CD4-positive, alpha-beta memory T cell (primary cell): ENCODE data around the gene PRICKLE4. TPM values are rescaled to one million over a fixed set of nuclear protein-coding genes. Genes with fewer than 3 reads are reported as not detected.

Experiments
- CTCF ChIA-PET: fragments of 350-600 bp; sonication (Branson Sonifier 250); formaldehyde crosslinking; loops from one replicate; lab custom pipeline; 2021; ENCODE audit warnings: inconsistent platforms; ENCODE audit not compliant: partially characterized antibody; lab: Charles Lee
- POLR2A ChIA-PET: fragments of 350-600 bp; sonication (Branson Sonifier 250); formaldehyde crosslinking; loops from one replicate; lab custom pipeline; 2021; ENCODE audit not compliant: partially characterized antibody; lab: Charles Lee
- DNase-seq, 5 donors: peaks; one replicate each; pipeline versions ENCODE4 v3.0.0 to v3.0.0-alpha.2; 2020 to 2022; ENCODE audit warnings: mixed read lengths in 1 of 5
- H3K27ac ChIP-seq: one replicate; pipeline ENCODE4 v1.7.0; 2013; ENCODE audit warnings: low read depth, low read length
- H3K27me3 ChIP-seq: 2 replicates; pipeline ENCODE4 v1.7.0; 2013; ENCODE audit warnings: mild to moderate bottlenecking, low read length, moderate library complexity; ENCODE audit not compliant: insufficient read depth
- H3K36me3 ChIP-seq: 2 replicates; pipeline ENCODE4 v1.7.0; 2013; ENCODE audit warnings: mild to moderate bottlenecking, low read length, moderate library complexity; ENCODE audit not compliant: insufficient read depth
- H3K4me1 ChIP-seq: 2 replicates; pipeline ENCODE4 v1.7.0; 2013; ENCODE audit warnings: mild to moderate bottlenecking, low read length, moderate library complexity; ENCODE audit not compliant: insufficient read depth
- H3K4me3 ChIP-seq, 2 donors: one replicate each; pipeline ENCODE4 v1.7.0; 2013; ENCODE audit warnings: low read length in 2 of 2, mild to moderate bottlenecking in 1 of 2
- H3K9me3 ChIP-seq, 2 donors: one replicate each; pipeline ENCODE4 v1.7.0; 2013; ENCODE audit warnings: low read length in 2 of 2, control low read depth in 1 of 2; ENCODE audit not compliant: control insufficient read depth in 1 of 2
- H3K27ac Mint-ChIP-seq, 7 donors: one replicate each; pipeline ENCODE4 v1.8.0; 2020 to 2021; ENCODE audit warnings: mixed read lengths in 7 of 7, mild to moderate bottlenecking in 6 of 7, inconsistent platforms in 3 of 7, moderate library complexity in 3 of 7
- H3K27me3 Mint-ChIP-seq, 2 donors: one replicate each; pipeline ENCODE4 v1.8.0; 2020 to 2021; ENCODE audit warnings: mixed read lengths in 2 of 2
- H3K36me3 Mint-ChIP-seq, 2 donors: one replicate each; pipeline ENCODE4 v1.8.0; 2020 to 2021; ENCODE audit warnings: mixed read lengths in 2 of 2, inconsistent platforms in 1 of 2, mild to moderate bottlenecking in 1 of 2
- H3K4me1 Mint-ChIP-seq, 4 donors: one replicate each; pipeline ENCODE4 v1.8.0; 2020 to 2021; ENCODE audit warnings: mixed read lengths in 4 of 4, mild to moderate bottlenecking in 1 of 4
- H3K4me3 Mint-ChIP-seq, 8 donors: one replicate each; pipeline ENCODE4 v1.8.0; 2020 to 2021; ENCODE audit warnings: mixed read lengths in 8 of 8, mild to moderate bottlenecking in 7 of 8, moderate library complexity in 6 of 8, inconsistent platforms in 3 of 8
- H3K9me3 Mint-ChIP-seq, 8 donors: one replicate each; pipeline ENCODE4 v1.8.0; 2020 to 2021; ENCODE audit warnings: mixed read lengths in 8 of 8, mild to moderate bottlenecking in 5 of 8, inconsistent platforms in 3 of 8, moderate library complexity in 1 of 8
- intact Hi-C: fragments of 100-400 bp; cut with micrococcal nuclease; formaldehyde crosslinking; loops from one replicate; pipeline ENCODE4 v1.15.1; 2023
- polyA plus RNA-seq, 2 donors: library from polyadenylated mRNA; unstranded; fragments of 300-500 nt; fragmentation: Illumina TruSeq; gene quantifications; one replicate each; pipeline ENCODE4 v1.2.3, GENCODE V29; 2021
- total RNA-seq, 2 experiments: library from RNA; stranded (reverse); gene quantifications; one replicate each; pipeline ENCODE4 v1.2.3, GENCODE V29; 2021

PRICKLE4 gene
- total and polyA plus RNA-seq, 4 experiments from 2014 or later, result not detected

DNA sequence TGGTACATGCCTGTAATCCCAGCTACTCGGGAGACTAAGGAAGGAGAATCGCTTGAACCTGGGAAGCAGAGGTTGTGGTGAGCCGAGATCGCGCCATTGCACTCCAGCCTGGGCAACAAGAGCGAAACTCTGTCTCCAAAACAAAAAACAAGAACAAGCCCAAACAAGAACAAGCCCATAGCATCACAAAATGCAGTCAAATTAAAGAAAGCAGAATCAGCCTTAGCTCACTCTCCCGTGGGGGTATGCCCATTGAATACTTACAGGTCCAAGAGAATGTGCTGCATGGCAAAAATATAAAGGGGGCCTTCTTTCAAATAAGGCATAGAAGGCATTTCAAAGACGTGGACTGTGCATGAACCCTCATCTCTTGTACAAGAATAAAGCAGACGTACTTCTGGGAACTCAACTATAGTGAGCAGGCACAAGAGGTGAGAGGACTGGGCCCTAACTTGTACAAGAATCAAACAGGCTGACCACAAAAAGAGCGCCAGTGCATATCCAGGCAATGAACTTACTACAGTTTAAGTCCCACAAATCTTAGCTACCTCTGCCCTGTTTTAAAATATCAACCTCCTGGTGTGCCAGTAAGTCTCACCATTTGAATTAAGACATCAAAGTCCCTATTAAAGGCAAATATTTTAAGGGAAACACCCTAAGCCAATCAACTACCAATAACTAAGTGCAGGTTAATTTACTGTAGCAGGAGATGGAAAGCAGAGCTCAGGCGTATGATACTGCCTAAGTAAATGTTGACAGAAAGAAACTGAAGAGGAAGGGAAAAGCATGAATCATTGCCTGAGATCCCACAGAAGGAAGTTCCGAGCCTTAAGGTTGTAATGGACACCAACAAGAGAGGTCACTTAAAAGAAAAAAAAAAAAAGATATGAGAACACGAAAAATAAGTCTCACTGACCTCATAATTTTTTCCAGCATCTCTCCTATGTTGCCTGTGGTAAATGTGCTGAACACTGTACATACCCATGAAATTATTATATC, 44.3 kb downstream of the PRICKLE4 start:
- Histone ChIP-seq H3K4me3 (no peak overlapping the region), H3K27me3 (no peaks in the 10 kb centered on the region), H3K9me3 (no peaks in the 10 kb centered on the region), H3K4me1 (no peaks in the 10 kb centered on the region), H3K27ac (no peak overlapping the region), H3K36me3 (no peaks in the 10 kb centered on the region)
- ChIA-PET POLR2A (no interaction called here), CTCF (interaction anchor here (1.3 kb wide), 1 partner anchor 39 kb away, joined by 3 read pairs; no protein-coding TSS in a partner anchor)
- Mint-ChIP-seq H3K36me3 (no peaks in the 10 kb centered on the region), H3K9me3 (no peaks in the 10 kb centered on the region), H3K27ac (no peak overlapping the region), H3K4me1 (no peaks in the 10 kb centered on the region), H3K27me3 (no peaks in the 10 kb centered on the region), H3K4me3 (no peak overlapping the region)
- intact Hi-C loops, result no loop called here
- DNase-seq, result no peak

DNA sequence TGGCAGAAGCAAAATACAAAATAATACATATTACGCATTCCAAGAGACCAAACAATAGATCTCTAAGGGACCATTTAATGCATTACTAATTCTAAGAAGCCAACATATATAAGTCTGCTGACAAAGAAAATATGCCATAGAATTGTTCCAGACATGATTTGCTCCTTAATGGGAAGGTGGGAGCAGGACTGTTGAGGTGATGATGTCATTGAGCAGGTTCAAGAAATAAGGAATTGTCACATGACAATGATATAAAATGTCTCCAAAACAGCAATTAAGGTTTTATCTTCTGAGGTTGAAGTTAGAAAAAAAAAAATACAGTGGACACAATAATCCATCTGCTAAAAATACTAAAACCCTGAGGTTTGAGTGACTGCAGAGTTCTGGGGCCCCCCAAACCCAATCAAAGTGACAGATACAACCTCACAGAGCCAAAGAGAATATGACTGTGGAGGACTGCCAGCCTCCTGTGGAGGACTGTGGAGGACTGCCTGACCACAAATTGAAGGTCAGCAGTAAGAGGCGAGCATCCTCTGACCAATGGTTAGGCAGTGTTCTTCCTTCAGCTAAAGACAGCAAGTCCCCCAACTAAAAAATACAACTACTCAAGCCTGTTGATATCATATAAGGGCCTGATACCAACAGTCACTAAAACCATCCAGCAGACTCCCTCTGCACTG, 45.9 kb downstream of the PRICKLE4 start:
- DNase-seq, result no peak
- no peaks in the 10 kb centered on the region for H3K4me1 ChIP-seq
- H3K27me3 Mint-ChIP-seq, result no peaks in the 10 kb centered on the region
- H3K4me1 Mint-ChIP-seq, result no peaks in the 10 kb centered on the region
- H3K27ac ChIP-seq, result no peak overlapping the region
- no peaks in the 10 kb centered on the region for H3K36me3 ChIP-seq
- H3K9me3 ChIP-seq, result no peaks in the 10 kb centered on the region
- no peak overlapping the region for H3K27ac Mint-ChIP-seq
- H3K36me3 Mint-ChIP-seq, result peaks cover 0 to under 1% of the 10 kb centered on the region in 2 donors
- H3K9me3 Mint-ChIP-seq, result no peaks in the 10 kb centered on the region
- no peak overlapping the region for H3K4me3 Mint-ChIP-seq
- no peaks in the 10 kb centered on the region for H3K27me3 ChIP-seq
- CTCF ChIA-PET, result interaction anchor here (1.3 kb wide), 1 partner anchor 41 kb away, joined by 3 read pairs; no protein-coding TSS in a partner anchor
- no peak overlapping the region for H3K4me3 ChIP-seq
- intact Hi-C loops, result no loop called here
- POLR2A ChIA-PET, result no interaction called here

DNA sequence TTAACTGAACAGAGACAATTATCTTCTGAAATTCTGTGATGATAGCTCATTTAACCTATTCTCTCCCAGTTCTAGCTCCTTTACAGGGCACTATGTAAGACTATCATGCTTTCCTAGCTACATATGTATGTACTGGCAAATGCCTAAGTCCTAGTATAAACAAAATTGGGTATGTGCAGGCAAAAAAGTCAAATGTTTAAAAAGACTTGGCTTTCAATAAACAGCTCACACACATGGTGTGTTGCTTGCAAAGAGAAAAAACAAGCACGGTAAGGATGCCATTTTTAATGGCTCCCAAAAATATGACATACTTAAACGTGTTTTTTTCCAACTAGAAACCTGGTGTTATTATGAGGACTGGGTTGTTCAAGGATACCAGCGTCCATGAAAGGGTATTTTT, 51.7 kb downstream of the PRICKLE4 start:
- Mint-ChIP-seq H3K4me3 (no peak overlapping the region), H3K27me3 (no peaks in the 10 kb centered on the region), H3K9me3 (no peaks in the 10 kb centered on the region), H3K27ac (no peak overlapping the region), H3K4me1 (no peaks in the 10 kb centered on the region), H3K36me3 (peaks cover 0 to 5% of the 10 kb centered on the region in 2 donors)
- Histone ChIP-seq H3K27ac (no peak overlapping the region), H3K27me3 (no peaks in the 10 kb centered on the region), H3K4me3 (no peak overlapping the region), H3K9me3 (no peaks in the 10 kb centered on the region), H3K36me3 (no peaks in the 10 kb centered on the region), H3K4me1 (no peaks in the 10 kb centered on the region)
- intact Hi-C loops, result no loop called here
- DNase-seq, result no peak
- CTCF ChIA-PET, result interaction anchor here (1.6 kb wide), 1 partner anchor 212 kb away, joined by 4 read pairs; no protein-coding TSS in a partner anchor
- POLR2A ChIA-PET, result no interaction called here

DNA sequence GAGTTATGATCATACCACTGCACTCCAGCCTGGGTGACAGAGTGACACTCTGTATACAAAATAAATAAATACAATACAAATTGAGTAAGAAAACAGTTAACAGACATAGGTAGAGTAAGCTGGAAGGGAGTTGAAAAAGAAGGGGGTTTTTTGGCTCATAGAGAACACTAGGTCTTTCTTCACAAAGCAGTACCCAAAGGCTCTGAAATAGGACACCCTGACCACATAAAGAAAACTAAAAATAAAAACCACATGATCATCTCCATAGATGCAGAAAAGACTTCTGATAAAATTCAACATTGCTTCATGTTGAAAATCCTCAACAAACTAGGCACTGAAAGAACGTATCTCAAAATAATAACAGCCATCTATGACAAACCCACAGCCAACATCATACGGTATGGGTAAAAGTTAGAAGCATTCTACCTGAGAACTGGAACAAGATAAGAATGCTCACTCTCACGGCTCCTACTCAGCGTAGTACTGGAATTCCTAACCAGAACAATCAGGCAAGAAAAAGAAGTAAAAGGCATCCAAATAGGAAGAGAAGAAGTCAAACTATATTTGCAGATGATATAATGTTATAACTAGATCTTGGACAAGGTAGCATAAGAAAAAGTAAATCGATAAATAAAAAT, 55.6 kb downstream of the PRICKLE4 start:
- no peaks in the 10 kb centered on the region for H3K36me3 ChIP-seq
- POLR2A ChIA-PET, result interaction anchor here (0.8 kb wide), 1 partner anchor 320 kb away, joined by 3 read pairs; a partner anchor contains a TSS
- intact Hi-C loops, result no loop called here
- Mint-ChIP-seq H3K4me3 (no peak overlapping the region), H3K36me3 (peaks cover 0 to 5% of the 10 kb centered on the region in 2 donors), H3K4me1 (no peaks in the 10 kb centered on the region), H3K9me3 (no peaks in the 10 kb centered on the region), H3K27me3 (no peaks in the 10 kb centered on the region), H3K27ac (no peak overlapping the region)
- no peak overlapping the region for H3K4me3 ChIP-seq
- H3K27ac ChIP-seq, result no peak overlapping the region
- H3K9me3 ChIP-seq, result no peaks in the 10 kb centered on the region
- H3K4me1 ChIP-seq, result no peaks in the 10 kb centered on the region
- CTCF ChIA-PET, result interaction anchor here (1.0 to 1.7 kb wide), 2 partner anchors 11 to 268 kb away, joined by 3 to 5 read pairs; no protein-coding TSS in a partner anchor
- no peaks in the 10 kb centered on the region for H3K27me3 ChIP-seq
- no peak for DNase-seq

DNA sequence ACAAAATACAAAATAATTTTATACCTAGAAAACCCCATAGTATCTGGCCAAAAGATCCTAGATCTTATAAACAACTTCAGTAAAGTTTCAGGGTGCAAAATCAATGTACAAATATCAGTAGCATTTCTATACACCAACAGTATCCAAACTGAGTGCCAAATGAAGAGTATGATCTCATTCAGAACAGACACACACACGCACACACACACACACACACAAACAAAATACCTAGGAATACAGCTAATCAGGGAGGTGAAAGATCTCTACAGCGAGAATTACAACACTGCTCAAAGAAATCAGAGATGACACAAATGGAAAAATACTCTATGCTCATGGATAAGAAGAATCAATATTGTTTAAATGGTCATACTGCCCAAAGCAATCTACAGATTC, 56.1 kb downstream of the PRICKLE4 start:
- ChIA-PET CTCF (no interaction called here), POLR2A (no interaction called here)
- no peak overlapping the region for H3K27ac Mint-ChIP-seq
- H3K4me1 Mint-ChIP-seq, result no peaks in the 10 kb centered on the region
- Histone ChIP-seq H3K4me3 (no peak overlapping the region), H3K27me3 (no peaks in the 10 kb centered on the region), H3K36me3 (no peaks in the 10 kb centered on the region), H3K9me3 (no peaks in the 10 kb centered on the region), H3K27ac (no peak overlapping the region), H3K4me1 (no peaks in the 10 kb centered on the region)
- peaks cover 0 to 3% of the 10 kb centered on the region in 2 donors for H3K36me3 Mint-ChIP-seq
- H3K9me3 Mint-ChIP-seq, result no peaks in the 10 kb centered on the region
- H3K27me3 Mint-ChIP-seq, result no peaks in the 10 kb centered on the region
- no peak for DNase-seq
- intact Hi-C loops, result no loop called here
- no peak overlapping the region for H3K4me3 Mint-ChIP-seq

Other genes starting within 250 kb of the PRICKLE4 start
- 1 to 10 TPM; 7.4 to 7.8 TPM for gene FOXP4, start 234.4 kb upstream of the PRICKLE4 start, total RNA-seq
- 1 to 10 TPM in 1 of 2 donors, under 1 TPM in 1; 0.08 to 1.6 TPM for gene FOXP4, start 234.4 kb upstream of the PRICKLE4 start, polyA plus RNA-seq
- not detected for gene MDFI, start 142.3 kb upstream of the PRICKLE4 start, total RNA-seq
- not detected for gene MDFI, start 142.3 kb upstream of the PRICKLE4 start, polyA plus RNA-seq
- 10 to 100 TPM; 12.2 to 15.7 TPM for gene TFEB, start 45.2 kb upstream of the PRICKLE4 start, total RNA-seq
- 10 to 100 TPM in 1 of 2 donors, 1 to 10 TPM in 1; 8.2 to 17.6 TPM for gene TFEB, start 45.2 kb upstream of the PRICKLE4 start, polyA plus RNA-seq
- gene PGC, start 33.4 kb upstream of the PRICKLE4 start, total RNA-seq, result not detected
- gene PGC, start 33.4 kb upstream of the PRICKLE4 start, polyA plus RNA-seq, result not detected
- gene FRS3, start 882 bp upstream of the PRICKLE4 start, total RNA-seq, result 1 to 10 TPM; 8.9 to 10.0 TPM
- gene FRS3, start 882 bp upstream of the PRICKLE4 start, polyA plus RNA-seq, result 1 to 10 TPM; 2.2 to 2.8 TPM
- gene TOMM6, start 6.9 kb downstream of the PRICKLE4 start, total RNA-seq, result 100 to 1,000 TPM; 118 to 126 TPM
- 100 to 1,000 TPM; 301 to 353 TPM for gene TOMM6, start 6.9 kb downstream of the PRICKLE4 start, polyA plus RNA-seq
- 1 to 10 TPM; 1.8 to 2.4 TPM for gene USP49, start 114.6 kb downstream of the PRICKLE4 start, total RNA-seq
- gene USP49, start 114.6 kb downstream of the PRICKLE4 start, polyA plus RNA-seq, result under 1 TPM; 0.18 to 0.37 TPM
- gene MED20, start 140.4 kb downstream of the PRICKLE4 start, total RNA-seq, result 10 to 100 TPM; 10.0 to 11.5 TPM
- gene MED20, start 140.4 kb downstream of the PRICKLE4 start, polyA plus RNA-seq, result 1 to 10 TPM; 3.5 to 6.3 TPM
- 1 to 10 TPM; 7.1 to 9.2 TPM for gene BYSL, start 140.7 kb downstream of the PRICKLE4 start, total RNA-seq
- 1 to 10 TPM; 3.1 to 5.2 TPM for gene BYSL, start 140.7 kb downstream of the PRICKLE4 start, polyA plus RNA-seq
- 100 to 1,000 TPM; 223 to 242 TPM for gene CCND3, start 161.0 kb downstream of the PRICKLE4 start, total RNA-seq
- 100 to 1,000 TPM; 532 to 555 TPM for gene CCND3, start 161.0 kb downstream of the PRICKLE4 start, polyA plus RNA-seq